ENCODE data around the gene C14orf119.

DNA sequence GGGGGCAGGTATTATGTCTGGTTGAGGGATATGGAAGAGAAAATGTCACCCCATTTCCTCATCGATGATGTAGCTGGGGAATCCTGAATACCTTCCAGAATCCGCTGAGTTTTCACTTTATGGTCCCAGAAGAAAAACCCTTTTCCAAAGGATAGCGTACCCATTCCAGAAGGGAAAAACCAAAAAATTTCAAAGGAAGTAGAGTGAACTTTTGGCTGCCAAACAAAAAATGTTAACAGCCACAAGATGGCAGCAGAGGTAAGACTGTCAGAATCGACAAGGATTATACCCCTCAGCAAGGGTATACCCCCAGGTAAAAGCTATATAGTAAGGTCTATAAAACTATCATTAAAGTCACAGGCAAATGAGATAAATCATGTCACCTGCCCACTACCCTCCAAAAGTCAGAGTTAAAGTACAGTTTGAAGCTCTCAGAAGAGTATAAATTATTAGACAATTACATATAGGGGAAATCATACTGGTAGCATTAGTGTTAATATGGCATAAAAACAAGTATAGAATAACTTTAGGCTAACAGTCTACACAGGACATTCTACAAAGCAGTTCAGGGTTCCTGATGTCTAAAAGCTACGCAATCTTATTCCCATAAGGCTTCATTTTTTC, 18.4 kb upstream of the C14orf119 start:
- TF ChIP-seq CTCF (IDR thresholded peaks at IDR 0.05): peak; percentile 45
- TF ChIP-seq ESRRA (CRISPR knock-in tag; IDR thresholded peaks at IDR 0.05; ENCODE audit: borderline replicate concordance): no peak
- TF ChIP-seq, protein P1, sequence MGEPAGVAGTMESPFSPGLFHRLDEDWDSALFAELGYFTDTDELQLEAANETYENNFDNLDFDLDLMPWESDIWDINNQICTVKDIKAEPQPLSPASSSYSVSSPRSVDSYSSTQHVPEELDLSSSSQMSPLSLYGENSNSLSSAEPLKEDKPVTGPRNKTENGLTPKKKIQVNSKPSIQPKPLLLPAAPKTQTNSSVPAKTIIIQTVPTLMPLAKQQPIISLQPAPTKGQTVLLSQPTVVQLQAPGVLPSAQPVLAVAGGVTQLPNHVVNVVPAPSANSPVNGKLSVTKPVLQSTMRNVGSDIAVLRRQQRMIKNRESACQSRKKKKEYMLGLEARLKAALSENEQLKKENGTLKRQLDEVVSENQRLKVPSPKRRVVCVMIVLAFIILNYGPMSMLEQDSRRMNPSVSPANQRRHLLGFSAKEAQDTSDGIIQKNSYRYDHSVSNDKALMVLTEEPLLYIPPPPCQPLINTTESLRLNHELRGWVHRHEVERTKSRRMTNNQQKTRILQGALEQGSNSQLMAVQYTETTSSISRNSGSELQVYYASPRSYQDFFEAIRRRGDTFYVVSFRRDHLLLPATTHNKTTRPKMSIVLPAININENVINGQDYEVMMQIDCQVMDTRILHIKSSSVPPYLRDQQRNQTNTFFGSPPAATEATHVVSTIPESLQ (CRISPR knock-in tag; IDR thresholded peaks at IDR 0.05): no peak
- no peak for TF ChIP-seq KAT7 (CRISPR knock-in tag; IDR thresholded peaks at IDR 0.05; ENCODE audit: borderline replicate concordance)
- TF ChIP-seq ARID4B (CRISPR knock-in tag; IDR thresholded peaks at IDR 0.05; ENCODE audit: borderline replicate concordance): no peak
- TF ChIP-seq NFYB (CRISPR knock-in tag; conservative IDR thresholded peaks at IDR 0.05; ENCODE audit: low read depth): no peak
- TF ChIP-seq, protein P2, sequence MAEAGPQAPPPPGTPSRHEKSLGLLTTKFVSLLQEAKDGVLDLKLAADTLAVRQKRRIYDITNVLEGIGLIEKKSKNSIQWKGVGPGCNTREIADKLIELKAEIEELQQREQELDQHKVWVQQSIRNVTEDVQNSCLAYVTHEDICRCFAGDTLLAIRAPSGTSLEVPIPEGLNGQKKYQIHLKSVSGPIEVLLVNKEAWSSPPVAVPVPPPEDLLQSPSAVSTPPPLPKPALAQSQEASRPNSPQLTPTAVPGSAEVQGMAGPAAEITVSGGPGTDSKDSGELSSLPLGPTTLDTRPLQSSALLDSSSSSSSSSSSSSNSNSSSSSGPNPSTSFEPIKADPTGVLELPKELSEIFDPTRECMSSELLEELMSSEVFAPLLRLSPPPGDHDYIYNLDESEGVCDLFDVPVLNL (CRISPR knock-in tag; IDR thresholded peaks at IDR 0.05; ENCODE audit: borderline replicate concordance, low read depth): no peak
- no peak for TF ChIP-seq PRDM15 (CRISPR knock-in tag; IDR thresholded peaks at IDR 0.05)
- TF ChIP-seq, protein P3, sequence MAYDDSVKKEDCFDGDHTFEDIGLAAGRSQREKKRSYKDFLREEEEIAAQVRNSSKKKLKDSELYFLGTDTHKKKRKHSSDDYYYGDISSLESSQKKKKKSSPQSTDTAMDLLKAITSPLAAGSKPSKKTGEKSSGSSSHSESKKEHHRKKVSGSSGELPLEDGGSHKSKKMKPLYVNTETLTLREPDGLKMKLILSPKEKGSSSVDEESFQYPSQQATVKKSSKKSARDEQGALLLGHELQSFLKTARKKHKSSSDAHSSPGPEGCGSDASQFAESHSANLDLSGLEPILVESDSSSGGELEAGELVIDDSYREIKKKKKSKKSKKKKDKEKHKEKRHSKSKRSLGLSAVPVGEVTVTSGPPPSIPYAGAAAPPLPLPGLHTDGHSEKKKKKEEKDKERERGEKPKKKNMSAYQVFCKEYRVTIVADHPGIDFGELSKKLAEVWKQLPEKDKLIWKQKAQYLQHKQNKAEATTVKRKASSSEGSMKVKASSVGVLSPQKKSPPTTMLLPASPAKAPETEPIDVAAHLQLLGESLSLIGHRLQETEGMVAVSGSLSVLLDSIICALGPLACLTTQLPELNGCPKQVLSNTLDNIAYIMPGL (CRISPR knock-in tag; IDR thresholded peaks at IDR 0.05): no peak
- TF ChIP-seq, protein P4, sequence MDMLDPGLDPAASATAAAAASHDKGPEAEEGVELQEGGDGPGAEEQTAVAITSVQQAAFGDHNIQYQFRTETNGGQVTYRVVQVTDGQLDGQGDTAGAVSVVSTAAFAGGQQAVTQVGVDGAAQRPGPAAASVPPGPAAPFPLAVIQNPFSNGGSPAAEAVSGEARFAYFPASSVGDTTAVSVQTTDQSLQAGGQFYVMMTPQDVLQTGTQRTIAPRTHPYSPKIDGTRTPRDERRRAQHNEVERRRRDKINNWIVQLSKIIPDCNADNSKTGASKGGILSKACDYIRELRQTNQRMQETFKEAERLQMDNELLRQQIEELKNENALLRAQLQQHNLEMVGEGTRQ (CRISPR knock-in tag; IDR thresholded peaks at IDR 0.05): no peak
- no peak for TF ChIP-seq FOXP4 (CRISPR knock-in tag; IDR thresholded peaks at IDR 0.05)
- no peak for TF ChIP-seq ZNF232 (CRISPR knock-in tag; IDR thresholded peaks at IDR 0.05)
- TF ChIP-seq CREB1 (CRISPR knock-in tag; IDR thresholded peaks at IDR 0.05): no peak

All from WTC11 (cell line).